Ovary (tissue), 9 donors: ENCODE data around the gene TMEM222. TPM values are rescaled to one million over a fixed set of nuclear protein-coding genes. Genes with fewer than 3 reads are reported as not detected.

Source experiments
- DNase-seq, 5 donors: peaks; one replicate each; pipeline ENCODE4 v3.0.0-alpha.2; 2019 to 2020
- H3K27ac ChIP-seq, 2 donors: fragments of 200-600 bp; one replicate each; pipeline versions ENCODE4 v1.5.1 to v1.8.0; 2019 to 2022
- H3K27me3 ChIP-seq: fragments of 200-600 bp; one replicate; pipeline ENCODE4 v1.8.0; 2022
- H3K36me3 ChIP-seq: fragments of 200-600 bp; sonication (generic); one replicate; pipeline ENCODE4 v1.5.1; 2019
- H3K4me1 ChIP-seq: one replicate; pipeline ENCODE4 v1.8.1; 2013; ENCODE audit warnings: mild to moderate bottlenecking, moderate library complexity; ENCODE audit not compliant: insufficient read depth
- H3K4me3 ChIP-seq: fragments of 200-600 bp; sonication (generic); one replicate; pipeline ENCODE4 v1.5.1; 2017
- H3K9me3 ChIP-seq, 2 donors: fragments of 200-600 bp in 1 of 2; sonication (generic) in 1 of 2; one replicate each; pipeline versions ENCODE4 v1.5.1 to v1.8.1; 2013 to 2019; ENCODE audit warnings: mild to moderate bottlenecking in 1 of 2, moderate library complexity in 1 of 2
- CTCF ChIP-seq, 3 donors: fragments of 450-650 bp in 2 of 3; fragments of 200-600 bp in 1 of 3; IDR thresholded peaks; one replicate each; pipeline versions ENCODE4 v1.5.1 to v1.8.0; 2016 to 2022; ENCODE audit warnings: antibody characterized with exemption in 3 of 3, mild to moderate bottlenecking in 1 of 3
- EP300 ChIP-seq: sonication (generic); formaldehyde crosslinking; IDR thresholded peaks from one replicate; pipeline ENCODE4 v1.6.1; 2017; ENCODE audit warnings: antibody characterized with exemption
- POLR2A ChIP-seq: fragments of 450-650 bp; IDR thresholded peaks from one replicate; pipeline ENCODE4 v1.6.1; 2017; ENCODE audit warnings: antibody characterized with exemption, mild to moderate bottlenecking, moderate library complexity
- WGBS, 3 donors: extraction: QIAGEN DNeasy Blood & Tissue Kit in 1 of 3; methylation state at CpG; one replicate each; pipeline versions ENCODE4 v1.1.5 to v1.1.7; 2013 to 2017; 5-methylcytosine and 5-hydroxymethylcytosine counted together
- intact Hi-C, 4 donors: fragments of 100-400 bp; cut with DNase I; formaldehyde crosslinking; loops; one replicate each; pipeline versions ENCODE4 v1.11.0 to v1.15.1; 2022 to 2023
- polyA plus RNA-seq, 2 donors: library from polyadenylated mRNA; stranded (reverse); fragments of 200-250 nt in 1 of 2; fragments of 350-450 nt in 1 of 2; fragmentation: Illumina TruSeq in 1 of 2; extraction: RNeasy Lipid Tissue Mini Kit (QIAGEN cat#74804) in 1 of 2; gene quantifications; one replicate each; pipeline ENCODE4 v1.2.3, GENCODE V29; 2013 to 2014
- total RNA-seq, 7 donors: library from RNA; depleted of rRNA in 2 of 7; stranded (reverse); fragments of >200 nt in 2 of 7; fragmentation: NEBNext Ultra II Directional in 3 of 7; extraction: Animal tissue kit (Norgen Biotek cat#: 25700) in 3 of 7; gene quantifications; one replicate each; pipeline versions ENCODE4 v1.1.0 to v1.2.4, GENCODE V29; 2016 to 2023
- donor health status: DM: no; HTN: no; CAD: no; lungs with moderate emphysema.
- donor health status: DM: no; HTN: no; CAD: no.
- donor health status: Bipolar disorder and iron deficiency.
- donor health status: DM: yes; HTN: yes; CAD: no.
- donor health status: DM: no; HTN: no; CAD: no.
- donor health status: DM: yes; HTN: yes; CAD: no.

The TMEM222 gene
- total and polyA plus RNA-seq, 9 donors: 12.9 to 52.5 (median 36.5) TPM

GRCh38 chr1:27366411-27367159 lies 44.6 kb downstream of the TMEM222 start, which contains the start of gene MAP3K6:
MAP3K6 (minus strand) TSS chr1:27366961; CDS start chr1:27366597, 364 bp downstream.
- Histone ChIP-seq H3K27ac (peak within 1 kb of the TSS; percentile 86 to 91), H3K9me3 (no peaks in the 10 kb centered on the region), H3K4me1 (peaks cover 7% of the 10 kb centered on the region), H3K4me3 (peak within 1 kb of the TSS; percentile 89), H3K27me3 (no peaks in the 10 kb centered on the region), H3K36me3 (no peaks in the 10 kb centered on the region)
- WGBS, 3 donors: 0 to 1% (median 1%) methylated on average over 50 to 67 of the region's 67 CpGs
- peak; percentile 79 to 89 (median 84) for DNase-seq
- TF ChIP-seq EP300 (no peak), POLR2A (peak; percentile 69), CTCF (IDR thresholded peaks at IDR 0.05) (peak in 2 of 3 donors; percentile 43 to 48)
- intact Hi-C loops: no loop called here

DNA sequence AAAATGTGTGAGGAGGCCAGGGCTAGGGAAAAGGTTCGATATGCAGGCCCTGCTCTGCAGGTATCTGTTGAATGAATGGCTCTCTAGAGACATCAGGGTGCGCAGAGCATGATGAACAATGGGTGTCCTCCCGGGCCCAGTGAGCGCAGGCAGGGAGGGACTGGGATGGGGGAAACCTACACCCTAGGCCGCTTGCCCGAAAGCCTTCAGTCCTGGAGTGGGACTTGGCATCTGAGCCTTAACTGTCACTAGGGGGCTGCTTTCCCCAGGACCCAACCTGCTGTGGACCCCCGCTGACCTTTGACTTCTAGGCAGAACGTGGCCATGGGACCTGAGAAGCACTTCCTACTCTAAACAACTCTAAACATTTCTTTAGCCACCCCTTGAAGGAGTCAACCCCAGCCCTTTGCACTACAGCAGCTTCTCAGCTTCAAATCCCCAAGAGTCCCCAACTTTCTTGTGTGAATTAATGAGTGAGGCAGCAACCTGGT lies 45.2 kb downstream of the TMEM222 start:
- DNase-seq: no peak
- H3K9me3 ChIP-seq: no peaks in the 10 kb centered on the region
- WGBS, 3 donors: 39 to 41% (median 40%) methylated on average over 8 of the region's 8 CpGs
- H3K4me3 ChIP-seq: peak overlapping the region; percentile 89
- TF ChIP-seq POLR2A (no peak), EP300 (no peak), CTCF (IDR thresholded peaks at IDR 0.05) (no peak)
- intact Hi-C loops: no loop called here
- H3K27me3 ChIP-seq: no peaks in the 10 kb centered on the region
- no peaks in the 10 kb centered on the region for H3K36me3 ChIP-seq
- peak overlapping the region in 1 of 2 donors; percentile 91 for H3K27ac ChIP-seq
- peaks cover 7% of the 10 kb centered on the region for H3K4me1 ChIP-seq

DNA sequence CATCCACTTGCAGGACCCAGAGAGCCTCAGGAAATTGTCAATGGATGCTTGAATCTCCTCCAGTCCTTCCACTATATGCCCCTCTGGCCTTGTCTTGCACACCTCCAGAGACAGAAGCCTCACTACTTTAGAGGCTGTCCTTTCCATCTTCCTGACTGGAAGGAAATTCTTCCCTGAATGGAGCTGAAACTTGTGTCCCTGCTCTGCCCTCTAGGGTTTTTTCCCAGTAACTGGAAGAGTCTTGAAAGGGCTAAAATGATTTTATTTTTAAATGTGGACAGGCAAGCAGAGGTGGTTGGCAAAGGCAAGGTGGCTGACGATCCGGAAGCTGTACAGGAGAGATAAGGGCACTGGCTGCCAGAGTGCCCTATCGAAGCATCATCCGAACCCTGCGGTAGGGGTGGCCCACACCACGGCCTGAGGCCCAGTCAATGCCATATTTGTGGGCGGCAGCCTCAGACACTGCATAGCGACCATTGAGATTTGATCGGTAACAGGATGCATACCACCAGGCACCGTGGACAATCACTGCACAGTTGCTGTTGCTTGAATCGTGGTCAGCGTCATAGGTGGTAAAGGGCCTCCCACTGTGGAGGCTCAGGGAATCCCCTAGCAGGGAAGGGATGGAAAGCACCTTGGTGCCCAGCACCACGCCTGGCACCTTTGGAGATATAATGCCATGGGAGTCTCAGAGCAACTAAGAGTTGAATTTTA lies 47.1 kb downstream of the TMEM222 start:
- H3K27ac ChIP-seq: no peak overlapping the region
- intact Hi-C loops: no loop called here

More for the DNA sequence above, 47.1 kb downstream of the TMEM222 start:
- DNase-seq: no peak
- WGBS, 3 donors: 72 to 78% (median 78%) methylated on average over 13 of the region's 13 CpGs
- Histone ChIP-seq H3K27me3 (no peaks in the 10 kb centered on the region), H3K4me1 (peaks cover 7% of the 10 kb centered on the region), H3K4me3 (no peak overlapping the region), H3K9me3 (no peaks in the 10 kb centered on the region), H3K36me3 (no peaks in the 10 kb centered on the region)
- TF ChIP-seq POLR2A (no peak), CTCF (IDR thresholded peaks at IDR 0.05) (no peak), EP300 (no peak)
